K562 (cell line): ENCODE results near the gene UGT1A3. TPM values are rescaled to one million over a fixed set of nuclear protein-coding genes. Genes with fewer than 3 reads are reported as not detected.

Source experiments
- ATAC-seq: fragments of 200-7000 bp; cut with Tn5 transposase; 3 replicates; pipeline ENCODE4 v1.9.1; 2020; ENCODE audit warnings: moderate library complexity
- BruUV-seq: library from RNA; stranded (reverse); fragments of 400-500 nt; replicated peaks from 2 replicates; lab custom pipeline; 2021; lab: Mats Ljungman, UMichigan
- CTCF ChIA-PET: fragments of 300-600 bp; formaldehyde crosslinking; extraction: SDS; loops from one replicate; lab custom pipeline; 2021; ENCODE audit warnings: low intra/inter-chr PET ratio; lab: Yijun Ruan, JAX
- POLR2A ChIA-PET: fragments of 300-600, 350-650 bp; sonication (Branson Sonifier 250); formaldehyde crosslinking; extraction: SDS; loops from one replicate; lab custom pipeline; 2021; ENCODE audit warnings: antibody characterized with exemption, inconsistent platforms; lab: Yijun Ruan, JAX
- DNase-seq, 4 experiments: peaks; one replicate each; pipeline versions ENCODE4 v3.0.0 to v3.0.0-alpha.2; 2011 to 2018; ENCODE audit warnings: low spot score in 3 of 4, mixed read lengths in 3 of 4; ENCODE audit errors: extremely low read depth in 1 of 4
- FAIRE-seq: peaks from 2 replicates; lab custom pipeline; 2011; peaks lifted over from hg19 to GRCh38; lab: Jason Lieb, UNC
- H2AFZ ChIP-seq: 2 replicates; pipeline ENCODE4 v1.6.0; 2011; ENCODE audit warnings: low read depth, low read length, control low read depth, inconsistent platforms
- H3K27ac ChIP-seq: fragments of 200-600 bp; 3 replicates; pipeline ENCODE4 v1.8.0; 2011; ENCODE audit warnings: low read depth, mild to moderate bottlenecking, control low read depth, inconsistent platforms, low read length, moderate library complexity, mixed read lengths; ENCODE audit errors: extremely low read depth
- H3K27me3 ChIP-seq, 2 experiments: fragments of 300-600 bp in 1 of 2; 2 replicates in 1 of 2; 3 replicates in 1 of 2; pipeline versions ENCODE4 v1.6.0 to v1.8.0; 2011; ENCODE audit warnings: inconsistent platforms in 2 of 2, low read length in 2 of 2, mild to moderate bottlenecking in 1 of 2, mixed read lengths in 1 of 2, moderate library complexity in 1 of 2; ENCODE audit not compliant: control insufficient read depth in 2 of 2, insufficient read depth in 2 of 2
- H3K36me3 ChIP-seq: fragments of 300-600 bp; 3 replicates; pipeline ENCODE4 v1.8.0; 2011; ENCODE audit warnings: mild to moderate bottlenecking, low read length, inconsistent platforms; ENCODE audit not compliant: control insufficient read depth, insufficient read depth
- H3K4me1 ChIP-seq, 2 experiments: fragments of 200-600 bp in 1 of 2; replicated peaks in 1 of 2; 2 replicates in 1 of 2; 3 replicates in 1 of 2; pipeline versions ENCODE4 v1.5.1 to v1.8.0; 2011; ENCODE audit warnings: inconsistent platforms in 2 of 2, low read length in 2 of 2, mild to moderate bottlenecking in 1 of 2, mixed read lengths in 1 of 2, moderate library complexity in 1 of 2; ENCODE audit not compliant: control insufficient read depth in 2 of 2, insufficient read depth in 2 of 2
- H3K4me2 ChIP-seq: 2 replicates; pipeline ENCODE4 v1.6.1; 2011; ENCODE audit warnings: low read length, control low read depth, inconsistent platforms, mixed read lengths; ENCODE audit not compliant: insufficient read depth
- H3K4me3 ChIP-seq: fragments of 200-600 bp; sonication (generic), shearing (Covaris generic); 2 replicates; pipeline ENCODE4 v1.5.1; 2016; ENCODE audit warnings: control low read depth, inconsistent platforms
- H3K79me2 ChIP-seq: fragments of 200-600 bp; 3 replicates; pipeline ENCODE4 v1.8.0; 2011; ENCODE audit warnings: low read length, inconsistent platforms; ENCODE audit not compliant: control insufficient read depth, insufficient read depth
- H3K9ac ChIP-seq, 2 experiments: 2 replicates each; pipeline versions ENCODE4 v1.6.0 to v1.6.1; 2011; ENCODE audit warnings: low read depth in 2 of 2, low read length in 2 of 2, control low read depth in 1 of 2, inconsistent platforms in 1 of 2, mild to moderate bottlenecking in 1 of 2, mixed read lengths in 1 of 2; ENCODE audit not compliant: insufficient read depth in 1 of 2
- H3K9me1 ChIP-seq: one replicate; pipeline ENCODE4 v1.6.0; 2011; ENCODE audit warnings: inconsistent platforms, mild to moderate bottlenecking, low read length, moderate library complexity; ENCODE audit not compliant: control insufficient read depth, insufficient read depth
- H3K9me3 ChIP-seq: replicated peaks from 2 replicates; pipeline ENCODE4 v1.5.1; 2011; ENCODE audit warnings: low read depth, low read length, inconsistent platforms; ENCODE audit not compliant: control insufficient read depth, insufficient read depth
- H4K20me1 ChIP-seq: replicated peaks from 2 replicates; pipeline ENCODE4 v1.6.1; 2011; ENCODE audit warnings: low read length, inconsistent platforms, mixed read lengths; ENCODE audit not compliant: control insufficient read depth, insufficient read depth
- BRCA1 ChIP-seq, 2 experiments: fragments of 450-650 bp in 1 of 2; sonication (generic) in 1 of 2; formaldehyde crosslinking in 1 of 2; IDR thresholded peaks; 2 replicates each; pipeline versions ENCODE4 v1.5.0 to v1.6.1; 2017 to 2020; ENCODE audit warnings: mild to moderate bottlenecking in 1 of 2, missing genetic modification reagents in 1 of 2
- ESRRB ChIP-seq: fragments of 250-450 bp; sonication (Bioruptor Pico); IDR thresholded peaks from 2 replicates; pipeline ENCODE4 v1.5.0; 2020; ENCODE audit warnings: mild to moderate bottlenecking, moderate library complexity, borderline replicate concordance
- EZH2 ChIP-seq: IDR thresholded peaks from 2 replicates; pipeline ENCODE4 v1.6.1; 2012; ENCODE audit warnings: low read depth, mild to moderate bottlenecking, inconsistent platforms, low read length, borderline replicate concordance
- FOXM1 ChIP-seq, 2 experiments: fragments of 450-650 bp in 1 of 2; sonication (generic) in 1 of 2; formaldehyde crosslinking in 1 of 2; IDR thresholded peaks; 2 replicates each; pipeline versions ENCODE4 v1.6.1 to v1.9.0; 2017 to 2022; ENCODE audit warnings: low read depth in 2 of 2, mild to moderate bottlenecking in 2 of 2, missing genetic modification reagents in 1 of 2, moderate library complexity in 1 of 2
- KAT8 ChIP-seq: fragments of 450-650 bp; IDR thresholded peaks from 2 replicates; pipeline ENCODE4 v1.6.1; 2016; ENCODE audit warnings: low read depth, mild to moderate bottlenecking
- MECOM ChIP-seq: fragments of 250-450 bp; sonication (Bioruptor Pico); IDR thresholded peaks from 2 replicates; pipeline ENCODE4 v1.8.0; 2022; ENCODE audit warnings: inconsistent platforms
- MEF2A ChIP-seq: IDR thresholded peaks from 2 replicates; pipeline ENCODE4 v1.6.1; 2011; ENCODE audit warnings: low read depth, mild to moderate bottlenecking, low read length, moderate library complexity; ENCODE audit not compliant: control insufficient read depth
- RBM39 ChIP-seq: fragments of 200-400 bp; formaldehyde crosslinking; optimal IDR thresholded peaks from 2 replicates; pipeline ENCODE3; 2018; ENCODE audit warnings: low read depth, low read length
- SMAD1 ChIP-seq: fragments of 150-350 bp; IDR thresholded peaks from 2 replicates; pipeline ENCODE4 v1.6.1; 2014; ENCODE audit warnings: low read length, low read depth; ENCODE audit not compliant: partially characterized antibody
- SP1 ChIP-seq: sonication (generic); formaldehyde crosslinking; IDR thresholded peaks from 2 replicates; pipeline ENCODE4 v1.8.1; 2022; ENCODE audit warnings: mild to moderate bottlenecking, missing genetic modification reagents
- TRIM24 ChIP-seq, 2 experiments: fragments of 450-650 bp; IDR thresholded peaks; 2 replicates each; pipeline ENCODE4 v1.6.1; 2016
- WHSC1 ChIP-seq: IDR thresholded peaks from one replicate; pipeline ENCODE4 v1.6.1; 2012; ENCODE audit warnings: low read length, control low read depth, inconsistent platforms
- ZBED1 ChIP-seq: IDR thresholded peaks from 2 replicates; pipeline ENCODE4 v1.6.1; 2014
- ZNF24 ChIP-seq: fragments of 450-650 bp; IDR thresholded peaks from 2 replicates; pipeline ENCODE4 v1.6.1; 2016
- WGBS: fragments of 100-300 bp; shearing (Covaris generic); methylation state at CpG from one replicate; pipeline ENCODE4 v1.1.6; 2016; ENCODE audit warnings: low coverage, mixed read lengths; ENCODE audit not compliant: insufficient coverage; ENCODE audit errors: missing lambda C conversion rate; 5-methylcytosine and 5-hydroxymethylcytosine counted together
- in situ Hi-C: fragments of 300-500 bp; cut with MboI; formaldehyde crosslinking; loops from 4 replicates; pipeline ENCODE4 v1.15.0; 2018; ENCODE audit warnings: inconsistent platforms, mixed read lengths
- intact Hi-C: fragments of 100-400 bp; cut with micrococcal nuclease; formaldehyde crosslinking; loops from 2 replicates; pipeline ENCODE4 v1.14.2; 2022
- polyA plus RNA-seq, 8 experiments: library from polyadenylated mRNA; depleted of rRNA in 4 of 8; stranded (reverse) in 5 of 8; unstranded in 3 of 8; fragments of >200 nt; fragmentation: Nextera tagmentation in 2 of 8; fragmentation: Illumina TruSeq in 1 of 8; extraction: Ambion mirVana in 2 of 8; extraction: Trizol in 1 of 8; gene quantifications; 2 replicates each; pipeline versions ENCODE4 v1.2.1 to v1.2.3, GENCODE V29; 2011 to 2014; ENCODE audit warnings: inconsistent platforms in 1 of 8, missing spikeins in 1 of 8
- total RNA-seq, 7 experiments: library from RNA; depleted of rRNA in 6 of 7; stranded (reverse); fragments of >200 nt in 6 of 7; fragmentation: Illumina TruSeq in 2 of 7; extraction: Trizol in 2 of 7; gene quantifications; 2 replicates each; pipeline versions ENCODE4 v1.2.1 to v1.2.3, GENCODE V29; 2011 to 2021; ENCODE audit warnings: low replicate concordance in 1 of 7
- TF ChIP-seq, protein P1 (sequence below): sonication (generic); formaldehyde crosslinking; IDR thresholded peaks from 2 replicates; pipeline ENCODE4 v1.8.0; 2022; ENCODE audit warnings: mild to moderate bottlenecking, low read depth, missing genetic modification reagents
- TF ChIP-seq, protein P2 (sequence below): sonication (generic); formaldehyde crosslinking; IDR thresholded peaks from 2 replicates; pipeline ENCODE4 v1.8.0; 2023; ENCODE audit warnings: missing genetic modification reagents, mild to moderate bottlenecking, borderline replicate concordance
- TF ChIP-seq, protein P3 (sequence below): fragments of 250-450 bp; sonication (Bioruptor Pico); IDR thresholded peaks from 2 replicates; pipeline ENCODE4 v1.4.0; 2020; ENCODE audit warnings: mild to moderate bottlenecking

Gene UGT1A3
- total and polyA plus RNA-seq, 9 of the 15 experiments (the other 6 are each of a cell fraction or from before 2014, with no cell fraction given) = not detected

DNA sequence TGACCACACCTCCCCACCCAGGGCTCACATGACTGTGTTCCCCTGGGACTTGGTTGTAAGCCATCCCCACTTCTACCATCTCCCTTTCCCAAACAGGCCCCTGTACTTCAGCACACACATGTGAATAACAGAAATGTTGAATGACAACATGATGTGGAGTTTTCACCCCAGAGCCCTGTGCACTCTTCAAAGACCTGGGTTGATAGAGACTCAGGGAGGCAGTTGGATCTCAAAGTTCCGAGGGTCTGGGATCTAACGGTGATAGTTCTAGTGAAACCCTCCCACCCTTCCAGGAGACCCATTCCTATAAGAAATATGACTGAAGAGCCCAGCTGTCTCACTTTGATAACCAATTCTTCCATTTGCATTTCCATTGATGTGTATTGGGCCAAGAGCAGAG is 49.2 kb downstream of the UGT1A3 start, which contains the start of gene MROH2A:
Gene MROH2A, plus strand, starts transcription at position 301 of the 400 bp plus-strand sequence. CDS start 1,029 bp downstream, outside the sequence.
- Histone ChIP-seq H3K36me3 (no peaks in the 10 kb centered on the region), H3K4me3 (no peak within 1 kb of the TSS), H4K20me1 (no peaks in the 10 kb centered on the region), H3K9ac (no peak within 1 kb of the TSS), H3K9me3 (no peaks in the 10 kb centered on the region), H2AFZ (no peak within 1 kb of the TSS), H3K4me1 (no peaks in the 10 kb centered on the region), H3K27me3 (no peaks in the 10 kb centered on the region; a peak in 1 of 5 replicates), H3K4me2 (no peak within 1 kb of the TSS), H3K27ac (no peak within 1 kb of the TSS), H3K9me1 (no peaks in the 10 kb centered on the region), H3K79me2 (no peaks in the 10 kb centered on the region)
- WGBS = 5% methylated on average over 2 of the region's 2 CpGs
- in situ Hi-C loops (no loop called here), intact Hi-C loops (no loop called here)
- ChIA-PET POLR2A (no interaction called here), CTCF (no interaction called here)
- ATAC-seq (no peak), DNase-seq (no peak), FAIRE-seq (no peak)
- TF ChIP-seq, protein P1, sequence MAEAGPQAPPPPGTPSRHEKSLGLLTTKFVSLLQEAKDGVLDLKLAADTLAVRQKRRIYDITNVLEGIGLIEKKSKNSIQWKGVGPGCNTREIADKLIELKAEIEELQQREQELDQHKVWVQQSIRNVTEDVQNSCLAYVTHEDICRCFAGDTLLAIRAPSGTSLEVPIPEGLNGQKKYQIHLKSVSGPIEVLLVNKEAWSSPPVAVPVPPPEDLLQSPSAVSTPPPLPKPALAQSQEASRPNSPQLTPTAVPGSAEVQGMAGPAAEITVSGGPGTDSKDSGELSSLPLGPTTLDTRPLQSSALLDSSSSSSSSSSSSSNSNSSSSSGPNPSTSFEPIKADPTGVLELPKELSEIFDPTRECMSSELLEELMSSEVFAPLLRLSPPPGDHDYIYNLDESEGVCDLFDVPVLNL (CRISPR knock-in tag) = no peak
- TF ChIP-seq FOXM1 (IDR thresholded peaks at IDR 0.05; ENCODE audit: low read depth) (no peak), FOXM1 (CRISPR knock-in tag; IDR thresholded peaks at IDR 0.05; ENCODE audit: low read depth) (no peak), MEF2A (no peak), TRIM24 (IDR thresholded peaks at IDR 0.05) (no peak), EZH2 (no peak), KAT8 (no peak), MECOM (CRISPR knock-in tag) (no peak), ZBED1 (no peak), SMAD1 (no peak), ESRRB (CRISPR knock-in tag) (no peak), RBM39 (no peak), BRCA1 (IDR thresholded peaks at IDR 0.05) (no peak), BRCA1 (CRISPR knock-in tag; IDR thresholded peaks at IDR 0.05) (no peak), WHSC1 (no peak), SP1 (no peak), ZNF24 (no peak)
- TF ChIP-seq, protein P2, sequence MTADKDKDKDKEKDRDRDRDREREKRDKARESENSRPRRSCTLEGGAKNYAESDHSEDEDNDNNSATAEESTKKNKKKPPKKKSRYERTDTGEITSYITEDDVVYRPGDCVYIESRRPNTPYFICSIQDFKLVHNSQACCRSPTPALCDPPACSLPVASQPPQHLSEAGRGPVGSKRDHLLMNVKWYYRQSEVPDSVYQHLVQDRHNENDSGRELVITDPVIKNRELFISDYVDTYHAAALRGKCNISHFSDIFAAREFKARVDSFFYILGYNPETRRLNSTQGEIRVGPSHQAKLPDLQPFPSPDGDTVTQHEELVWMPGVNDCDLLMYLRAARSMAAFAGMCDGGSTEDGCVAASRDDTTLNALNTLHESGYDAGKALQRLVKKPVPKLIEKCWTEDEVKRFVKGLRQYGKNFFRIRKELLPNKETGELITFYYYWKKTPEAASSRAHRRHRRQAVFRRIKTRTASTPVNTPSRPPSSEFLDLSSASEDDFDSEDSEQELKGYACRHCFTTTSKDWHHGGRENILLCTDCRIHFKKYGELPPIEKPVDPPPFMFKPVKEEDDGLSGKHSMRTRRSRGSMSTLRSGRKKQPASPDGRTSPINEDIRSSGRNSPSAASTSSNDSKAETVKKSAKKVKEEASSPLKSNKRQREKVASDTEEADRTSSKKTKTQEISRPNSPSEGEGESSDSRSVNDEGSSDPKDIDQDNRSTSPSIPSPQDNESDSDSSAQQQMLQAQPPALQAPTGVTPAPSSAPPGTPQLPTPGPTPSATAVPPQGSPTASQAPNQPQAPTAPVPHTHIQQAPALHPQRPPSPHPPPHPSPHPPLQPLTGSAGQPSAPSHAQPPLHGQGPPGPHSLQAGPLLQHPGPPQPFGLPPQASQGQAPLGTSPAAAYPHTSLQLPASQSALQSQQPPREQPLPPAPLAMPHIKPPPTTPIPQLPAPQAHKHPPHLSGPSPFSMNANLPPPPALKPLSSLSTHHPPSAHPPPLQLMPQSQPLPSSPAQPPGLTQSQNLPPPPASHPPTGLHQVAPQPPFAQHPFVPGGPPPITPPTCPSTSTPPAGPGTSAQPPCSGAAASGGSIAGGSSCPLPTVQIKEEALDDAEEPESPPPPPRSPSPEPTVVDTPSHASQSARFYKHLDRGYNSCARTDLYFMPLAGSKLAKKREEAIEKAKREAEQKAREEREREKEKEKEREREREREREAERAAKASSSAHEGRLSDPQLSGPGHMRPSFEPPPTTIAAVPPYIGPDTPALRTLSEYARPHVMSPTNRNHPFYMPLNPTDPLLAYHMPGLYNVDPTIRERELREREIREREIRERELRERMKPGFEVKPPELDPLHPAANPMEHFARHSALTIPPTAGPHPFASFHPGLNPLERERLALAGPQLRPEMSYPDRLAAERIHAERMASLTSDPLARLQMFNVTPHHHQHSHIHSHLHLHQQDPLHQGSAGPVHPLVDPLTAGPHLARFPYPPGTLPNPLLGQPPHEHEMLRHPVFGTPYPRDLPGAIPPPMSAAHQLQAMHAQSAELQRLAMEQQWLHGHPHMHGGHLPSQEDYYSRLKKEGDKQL (CRISPR knock-in tag) = no peak
- TF ChIP-seq, protein P3, sequence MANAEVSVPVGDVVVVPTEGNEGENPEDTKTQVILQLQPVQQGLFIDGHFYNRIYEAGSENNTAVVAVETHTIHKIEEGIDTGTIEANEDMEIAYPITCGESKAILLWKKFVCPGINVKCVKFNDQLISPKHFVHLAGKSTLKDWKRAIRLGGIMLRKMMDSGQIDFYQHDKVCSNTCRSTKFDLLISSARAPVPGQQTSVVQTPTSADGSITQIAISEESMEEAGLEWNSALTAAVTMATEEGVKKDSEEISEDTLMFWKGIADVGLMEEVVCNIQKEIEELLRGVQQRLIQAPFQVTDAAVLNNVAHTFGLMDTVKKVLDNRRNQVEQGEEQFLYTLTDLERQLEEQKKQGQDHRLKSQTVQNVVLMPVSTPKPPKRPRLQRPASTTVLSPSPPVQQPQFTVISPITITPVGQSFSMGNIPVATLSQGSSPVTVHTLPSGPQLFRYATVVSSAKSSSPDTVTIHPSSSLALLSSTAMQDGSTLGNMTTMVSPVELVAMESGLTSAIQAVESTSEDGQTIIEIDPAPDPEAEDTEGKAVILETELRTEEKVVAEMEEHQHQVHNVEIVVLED (CRISPR knock-in tag) = no peak
- BruUV-seq = no TSS peak
